Measurements from ENCODE around the gene KCNMA1. TPM values are rescaled to one million over a fixed set of nuclear protein-coding genes. Genes with fewer than 3 reads are reported as not detected.

The KCNMA1 gene
- polyA plus RNA-seq, 1 experiment, result 21.4 TPM

DNA sequence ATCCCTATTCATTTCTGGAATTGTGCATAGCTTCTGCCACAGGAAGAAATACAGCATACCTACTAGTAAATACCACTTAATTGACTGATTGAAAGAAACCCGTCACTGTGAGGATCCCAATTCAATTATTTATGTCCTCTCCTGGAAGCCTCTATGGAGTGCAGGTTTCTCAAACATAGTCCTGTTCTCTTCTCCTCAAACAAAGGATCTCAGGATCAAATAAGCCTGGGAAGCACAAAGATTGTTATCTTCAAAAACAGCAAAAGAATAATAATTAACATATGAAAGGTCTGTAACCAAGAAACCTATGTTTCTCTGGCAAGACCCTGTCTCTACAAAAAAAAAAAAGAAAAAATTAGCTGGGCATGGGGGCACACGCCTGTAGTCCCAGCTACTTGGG lies 127.3 kb downstream of the KCNMA1 start:
- Histone ChIP-seq H3K36me3 (ENCODE audit: control insufficient read depth, insufficient read depth, low read length) (no peaks in the 10 kb centered on the region), H3K27me3 (ENCODE audit: control insufficient read depth, insufficient read depth, low read length) (no peaks in the 10 kb centered on the region), H3K4me3 (ENCODE audit: low read depth, low read length) (no peak overlapping the region)
- DNase-seq (ENCODE audit: low read depth), result no peak
- CTCF ChIA-PET, result interaction anchor here (1.6 kb wide), 1 partner anchor 82 kb away, joined by 3 read pairs; no protein-coding TSS in a partner anchor
- POLR2A ChIA-PET, result no interaction called here
- TF ChIP-seq, protein P1, sequence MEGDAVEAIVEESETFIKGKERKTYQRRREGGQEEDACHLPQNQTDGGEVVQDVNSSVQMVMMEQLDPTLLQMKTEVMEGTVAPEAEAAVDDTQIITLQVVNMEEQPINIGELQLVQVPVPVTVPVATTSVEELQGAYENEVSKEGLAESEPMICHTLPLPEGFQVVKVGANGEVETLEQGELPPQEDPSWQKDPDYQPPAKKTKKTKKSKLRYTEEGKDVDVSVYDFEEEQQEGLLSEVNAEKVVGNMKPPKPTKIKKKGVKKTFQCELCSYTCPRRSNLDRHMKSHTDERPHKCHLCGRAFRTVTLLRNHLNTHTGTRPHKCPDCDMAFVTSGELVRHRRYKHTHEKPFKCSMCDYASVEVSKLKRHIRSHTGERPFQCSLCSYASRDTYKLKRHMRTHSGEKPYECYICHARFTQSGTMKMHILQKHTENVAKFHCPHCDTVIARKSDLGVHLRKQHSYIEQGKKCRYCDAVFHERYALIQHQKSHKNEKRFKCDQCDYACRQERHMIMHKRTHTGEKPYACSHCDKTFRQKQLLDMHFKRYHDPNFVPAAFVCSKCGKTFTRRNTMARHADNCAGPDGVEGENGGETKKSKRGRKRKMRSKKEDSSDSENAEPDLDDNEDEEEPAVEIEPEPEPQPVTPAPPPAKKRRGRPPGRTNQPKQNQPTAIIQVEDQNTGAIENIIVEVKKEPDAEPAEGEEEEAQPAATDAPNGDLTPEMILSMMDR (IDR thresholded peaks at IDR 0.05; ENCODE audit: insufficient read depth, low read depth, low read length), result no peak

DNA sequence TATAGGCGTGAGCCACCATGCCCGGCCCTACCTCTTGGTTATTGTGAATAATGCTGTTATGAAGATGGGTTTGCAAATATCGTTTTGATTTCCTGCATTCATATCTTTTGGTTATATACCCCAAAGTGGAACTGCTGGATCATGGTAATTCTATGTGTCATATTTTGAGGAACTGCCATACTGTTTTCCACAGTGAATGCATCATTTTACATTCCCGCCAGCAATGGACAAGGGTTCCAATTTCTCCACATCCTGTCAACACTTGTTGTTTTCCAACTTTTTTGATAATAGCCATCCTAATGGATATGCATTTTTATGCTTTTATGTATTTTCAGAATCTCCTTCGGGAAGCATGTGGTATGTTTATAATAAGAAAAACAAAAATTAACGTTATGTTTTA lies 128.2 kb downstream of the KCNMA1 start:
- no peak for DNase-seq (ENCODE audit: low read depth)
- TF ChIP-seq, protein P1 (IDR thresholded peaks at IDR 0.05; ENCODE audit: insufficient read depth, low read depth, low read length), result no peak

DNA sequence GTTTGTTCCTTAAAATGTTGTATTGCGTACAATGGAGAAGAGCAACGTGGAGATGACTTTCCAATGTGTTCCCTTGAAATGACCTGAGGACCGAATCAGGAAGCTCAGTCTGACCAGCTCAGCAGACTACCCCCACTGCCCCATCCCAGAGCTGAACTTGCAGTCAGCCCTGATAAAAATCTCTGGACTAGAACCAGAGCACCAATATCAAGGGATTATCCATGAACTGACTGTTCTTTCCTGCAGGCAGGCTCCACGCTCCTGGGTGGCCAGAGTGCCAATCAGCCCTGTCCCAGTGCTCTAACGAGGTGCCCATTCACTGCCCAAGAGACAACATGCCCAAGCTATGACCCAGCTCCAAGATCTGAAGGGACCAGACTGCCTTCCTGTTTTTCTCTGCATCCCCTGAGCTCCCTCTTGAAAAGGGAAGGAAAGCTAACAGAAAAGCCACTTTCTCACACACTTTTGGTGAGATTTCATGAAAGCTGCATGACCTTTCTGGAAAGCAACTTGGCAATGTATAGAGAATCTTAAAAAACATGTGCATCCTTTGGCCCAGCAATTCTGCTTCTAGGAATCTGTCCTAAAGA lies 130.2 kb downstream of the KCNMA1 start:
- TF ChIP-seq, protein P1 (IDR thresholded peaks at IDR 0.05; ENCODE audit: insufficient read depth, low read depth, low read length), result no peak
- Histone ChIP-seq H3K36me3 (ENCODE audit: control insufficient read depth, insufficient read depth, low read length) (no peaks in the 10 kb centered on the region), H3K4me3 (ENCODE audit: low read depth, low read length) (no peak overlapping the region), H3K27me3 (ENCODE audit: control insufficient read depth, insufficient read depth, low read length) (no peaks in the 10 kb centered on the region)
- POLR2A ChIA-PET, result no interaction called here
- no peak for DNase-seq (ENCODE audit: low read depth)
- CTCF ChIA-PET, result interaction anchor here (1.3 to 4.3 kb wide), 5 partner anchors 17 to 334 kb away, joined by 3 to 14 read pairs (median 8); no protein-coding TSS in a partner anchor

More for the DNA sequence above, 128.2 kb downstream of the KCNMA1 start:
- ChIA-PET POLR2A (no interaction called here), CTCF (interaction anchor here (1.6 kb wide), 1 partner anchor 81 kb away, joined by 3 read pairs; no protein-coding TSS in a partner anchor)
- no peaks in the 10 kb centered on the region for H3K27me3 ChIP-seq (ENCODE audit: control insufficient read depth, insufficient read depth, low read length)
- H3K36me3 ChIP-seq (ENCODE audit: control insufficient read depth, insufficient read depth, low read length), result no peaks in the 10 kb centered on the region
- H3K4me3 ChIP-seq (ENCODE audit: low read depth, low read length), result no peak overlapping the region

DNA sequence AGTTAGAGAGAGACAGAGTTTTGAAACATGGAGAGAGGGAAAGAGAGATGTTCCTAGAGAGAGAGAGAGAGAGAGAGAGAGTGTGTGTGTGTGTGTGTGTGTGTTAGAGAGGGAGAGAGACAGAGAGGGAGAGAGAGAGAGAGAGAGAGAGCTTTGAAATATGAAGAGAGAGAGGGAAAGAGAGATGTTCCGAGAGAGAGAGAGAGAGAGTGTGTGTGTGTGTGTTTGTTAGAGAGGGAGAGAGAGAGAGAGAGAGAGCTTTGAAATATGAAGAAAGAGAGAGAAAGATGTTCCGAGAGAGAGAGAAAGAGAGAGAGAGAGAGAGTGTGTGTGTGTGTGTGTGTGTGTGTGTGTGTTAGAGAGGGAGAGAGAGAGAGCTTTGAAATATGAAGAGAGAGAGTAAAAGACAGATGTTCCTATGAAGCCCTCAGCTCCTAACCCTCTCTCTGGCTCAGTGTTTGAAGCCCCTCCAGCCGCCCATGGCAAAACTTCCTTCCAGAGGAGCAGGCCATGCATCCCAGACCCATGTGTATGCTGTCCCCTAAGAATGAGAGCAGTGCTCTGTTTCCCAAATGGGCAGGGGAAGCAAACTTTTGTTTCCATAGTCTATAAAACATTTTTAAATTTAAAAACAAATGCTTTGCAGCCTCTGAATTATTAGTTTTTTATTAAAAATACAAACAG lies 130.9 kb downstream of the KCNMA1 start:
- CTCF ChIA-PET, result interaction anchor here (0.9 to 4.3 kb wide), 8 partner anchors 10 to 333 kb away, joined by 3 to 14 read pairs (median 4); no protein-coding TSS in a partner anchor
- POLR2A ChIA-PET, result interaction anchor here (0.6 to 1.0 kb wide), 3 partner anchors 16 to 406 kb away, joined by 3 to 15 read pairs (median 3); no protein-coding TSS in a partner anchor
- Histone ChIP-seq H3K4me3 (ENCODE audit: low read depth, low read length) (no peak overlapping the region), H3K27me3 (ENCODE audit: control insufficient read depth, insufficient read depth, low read length) (no peaks in the 10 kb centered on the region), H3K36me3 (ENCODE audit: control insufficient read depth, insufficient read depth, low read length) (no peaks in the 10 kb centered on the region)
- DNase-seq (ENCODE audit: low read depth), result no peak
- TF ChIP-seq, protein P1 (IDR thresholded peaks at IDR 0.05; ENCODE audit: insufficient read depth, low read depth, low read length), result no peak
